Esophagus squamous epithelium (tissue), 4 donors: ENCODE results near the gene PBX4.

Source experiments
- POLR2A ChIP-seq, 4 donors: fragments of 450-650 bp; IDR thresholded peaks; one replicate each; pipeline ENCODE4 v1.6.1; 2017; ENCODE audit warnings: antibody characterized with exemption in 4 of 4, mild to moderate bottlenecking in 4 of 4, moderate library complexity in 3 of 4
- TF ChIP-seq, protein P1 (sequence below), 6 experiments: fragments of 450-650 bp in 4 of 6; fragments of 200-600 bp in 2 of 6; sonication (generic) in 2 of 6; IDR thresholded peaks; one replicate each; pipeline ENCODE4 v1.5.1; 2016 to 2019; ENCODE audit warnings: antibody characterized with exemption in 6 of 6, mild to moderate bottlenecking in 4 of 6, moderate library complexity in 4 of 6

- TF ChIP-seq, protein P1, sequence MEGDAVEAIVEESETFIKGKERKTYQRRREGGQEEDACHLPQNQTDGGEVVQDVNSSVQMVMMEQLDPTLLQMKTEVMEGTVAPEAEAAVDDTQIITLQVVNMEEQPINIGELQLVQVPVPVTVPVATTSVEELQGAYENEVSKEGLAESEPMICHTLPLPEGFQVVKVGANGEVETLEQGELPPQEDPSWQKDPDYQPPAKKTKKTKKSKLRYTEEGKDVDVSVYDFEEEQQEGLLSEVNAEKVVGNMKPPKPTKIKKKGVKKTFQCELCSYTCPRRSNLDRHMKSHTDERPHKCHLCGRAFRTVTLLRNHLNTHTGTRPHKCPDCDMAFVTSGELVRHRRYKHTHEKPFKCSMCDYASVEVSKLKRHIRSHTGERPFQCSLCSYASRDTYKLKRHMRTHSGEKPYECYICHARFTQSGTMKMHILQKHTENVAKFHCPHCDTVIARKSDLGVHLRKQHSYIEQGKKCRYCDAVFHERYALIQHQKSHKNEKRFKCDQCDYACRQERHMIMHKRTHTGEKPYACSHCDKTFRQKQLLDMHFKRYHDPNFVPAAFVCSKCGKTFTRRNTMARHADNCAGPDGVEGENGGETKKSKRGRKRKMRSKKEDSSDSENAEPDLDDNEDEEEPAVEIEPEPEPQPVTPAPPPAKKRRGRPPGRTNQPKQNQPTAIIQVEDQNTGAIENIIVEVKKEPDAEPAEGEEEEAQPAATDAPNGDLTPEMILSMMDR (IDR thresholded peaks at IDR 0.05), result no peak
- TF ChIP-seq POLR2A (IDR thresholded peaks at IDR 0.05), result no peak
These were observed 36.6 kb upstream of the PBX4 start for GRCh38 chr19:19655051-19655594.
